GM06990 (cell line): ENCODE data around the gene AKAP5.

Experiments
- DNase-seq: peaks from one replicate; pipeline ENCODE4 v3.0.0-alpha.2; 2011; ENCODE audit not compliant: insufficient read length; ENCODE audit errors: extremely low read depth
- H3K27me3 ChIP-seq: replicated peaks from 2 replicates; pipeline ENCODE4 v1.6.0; 2011; ENCODE audit warnings: low read length; ENCODE audit not compliant: control insufficient read depth, insufficient read depth
- H3K36me3 ChIP-seq: 2 replicates; pipeline ENCODE4 v1.5.1; 2011; ENCODE audit warnings: low read length; ENCODE audit not compliant: control insufficient read depth, insufficient read depth
- H3K4me3 ChIP-seq: replicated peaks from 2 replicates; pipeline ENCODE4 v1.5.1; 2011; ENCODE audit warnings: low read depth, mild to moderate bottlenecking, control low read depth, low read length
- CTCF ChIP-seq: IDR thresholded peaks from 2 replicates; pipeline ENCODE4 v1.5.1; 2011; ENCODE audit warnings: low read length, control low read depth, mild to moderate bottlenecking, inconsistent platforms; ENCODE audit not compliant: insufficient read depth, poor library complexity, severe bottlenecking

The AKAP5 gene

GRCh38 chr14:64468451-64468850 lies 3.2 kb downstream of the AKAP5 start:
- Histone ChIP-seq H3K4me3 (no peak overlapping the region), H3K36me3 (no peaks in the 10 kb centered on the region), H3K27me3 (no peaks in the 10 kb centered on the region)
- no peak for TF ChIP-seq CTCF
- DNase-seq = no peak

- Histone ChIP-seq H3K27me3 (no peaks in the 10 kb centered on the region), H3K36me3 (no peaks in the 10 kb centered on the region), H3K4me3 (no peak overlapping the region)
- no peak for DNase-seq
- no peak for TF ChIP-seq CTCF
Measured at GRCh38 chr14:64474041-64474440, 8.7 kb downstream of the AKAP5 start.

GRCh38 chr14:64474698-64475097 lies 9.4 kb downstream of the AKAP5 start:
- Histone ChIP-seq H3K36me3 (no peaks in the 10 kb centered on the region), H3K4me3 (no peak overlapping the region), H3K27me3 (no peaks in the 10 kb centered on the region)
- no peak for DNase-seq
- TF ChIP-seq CTCF = no peak

GRCh38 chr14:64475585-64476273 lies 10.4 kb downstream of the AKAP5 start:
- DNase-seq = no peak
- no peaks in the 10 kb centered on the region for H3K27me3 ChIP-seq
- TF ChIP-seq CTCF = no peak
- H3K4me3 ChIP-seq = no peak overlapping the region
- H3K36me3 ChIP-seq = no peaks in the 10 kb centered on the region; the same call in 1 of the 2 replicates

- TF ChIP-seq CTCF = no peak
Measured at GRCh38 chr14:64476438-64476837, 11.1 kb downstream of the AKAP5 start.

More at GRCh38 chr14:64476438-64476837, 11.1 kb downstream of the AKAP5 start:
- Histone ChIP-seq H3K27me3 (no peaks in the 10 kb centered on the region), H3K4me3 (no peak overlapping the region), H3K36me3 (no peaks in the 10 kb centered on the region; the same call in 1 of the 2 replicates)
- DNase-seq = no peak
